Gastroesophageal sphincter (tissue), 4 donors: ENCODE results near the gene KCNMA1. TPM values are rescaled to one million over a fixed set of nuclear protein-coding genes. Genes with fewer than 3 reads are reported as not detected.
A peak's percentile ranks its signal among the peaks of the same experiment; 100 is the strongest.

ENCODE experiments used
- ATAC-seq: fragments of 150-250 bp; one replicate; pipeline ENCODE4 v1.9.1; 2016; ENCODE audit warnings: mild to moderate bottlenecking, moderate library complexity
- H3K27ac ChIP-seq, 4 donors: fragments of 200-600 bp; sonication (generic) in 3 of 4; 1 replicate in 3 of 4; 2 replicates in 1 of 4; pipeline ENCODE4 v1.5.1; 2016 to 2019
- H3K27me3 ChIP-seq: fragments of 200-600 bp; sonication (generic); one replicate; pipeline ENCODE4 v1.5.1; 2019
- H3K36me3 ChIP-seq, 2 donors: fragments of 200-600 bp; sonication (generic); one replicate each; pipeline ENCODE4 v1.5.1; 2019; ENCODE audit warnings: control low read depth in 1 of 2
- H3K4me1 ChIP-seq, 3 donors: fragments of 200-600 bp; sonication (generic); 1 replicate in 2 of 3; 2 replicates in 1 of 3; pipeline ENCODE4 v1.5.1; 2016 to 2019; ENCODE audit warnings: control low read depth in 2 of 3
- H3K4me3 ChIP-seq, 2 donors: fragments of 200-600 bp; sonication (generic); one replicate each; pipeline ENCODE4 v1.5.1; 2019; ENCODE audit warnings: mild to moderate bottlenecking in 1 of 2, moderate library complexity in 1 of 2
- H3K9me3 ChIP-seq, 3 donors: fragments of 200-600 bp; sonication (generic); one replicate each; pipeline ENCODE4 v1.5.1; 2017 to 2019; ENCODE audit warnings: control low read depth in 2 of 3
- EP300 ChIP-seq: sonication (generic); formaldehyde crosslinking; IDR thresholded peaks from one replicate; pipeline ENCODE4 v1.6.1; 2017; ENCODE audit warnings: antibody characterized with exemption, mild to moderate bottlenecking
- POLR2A ChIP-seq, 2 donors: fragments of 450-650 bp; IDR thresholded peaks; one replicate each; pipeline ENCODE4 v1.6.1; 2017; ENCODE audit warnings: antibody characterized with exemption in 2 of 2, mild to moderate bottlenecking in 2 of 2, moderate library complexity in 1 of 2
- POLR2AphosphoS5 ChIP-seq: sonication (generic); formaldehyde crosslinking; IDR thresholded peaks from one replicate; pipeline ENCODE4 v1.6.1; 2017; ENCODE audit warnings: antibody characterized with exemption
- WGBS, 2 donors: methylation state at CpG; one replicate each; pipeline ENCODE4 v1.1.5; 2018; ENCODE audit warnings: low coverage in 1 of 2; 5-methylcytosine and 5-hydroxymethylcytosine counted together
- total RNA-seq, 4 donors: library from RNA; depleted of rRNA; stranded (reverse); fragments of >200 nt; gene quantifications; one replicate each; pipeline ENCODE4 v1.1.0, GENCODE V29; 2016
- TF ChIP-seq, protein P1 (sequence below), 4 experiments: fragments of 200-600 bp in 2 of 4; fragments of 450-650 bp in 2 of 4; sonication (generic) in 1 of 4; IDR thresholded peaks; one replicate each; pipeline ENCODE4 v1.5.1; 2017 to 2019; ENCODE audit warnings: antibody characterized with exemption in 4 of 4, mild to moderate bottlenecking in 2 of 4, moderate library complexity in 2 of 4

KCNMA1 gene
- total RNA-seq, 4 donors from 2014 or later = 168 to 389 (median 323) TPM

DNA sequence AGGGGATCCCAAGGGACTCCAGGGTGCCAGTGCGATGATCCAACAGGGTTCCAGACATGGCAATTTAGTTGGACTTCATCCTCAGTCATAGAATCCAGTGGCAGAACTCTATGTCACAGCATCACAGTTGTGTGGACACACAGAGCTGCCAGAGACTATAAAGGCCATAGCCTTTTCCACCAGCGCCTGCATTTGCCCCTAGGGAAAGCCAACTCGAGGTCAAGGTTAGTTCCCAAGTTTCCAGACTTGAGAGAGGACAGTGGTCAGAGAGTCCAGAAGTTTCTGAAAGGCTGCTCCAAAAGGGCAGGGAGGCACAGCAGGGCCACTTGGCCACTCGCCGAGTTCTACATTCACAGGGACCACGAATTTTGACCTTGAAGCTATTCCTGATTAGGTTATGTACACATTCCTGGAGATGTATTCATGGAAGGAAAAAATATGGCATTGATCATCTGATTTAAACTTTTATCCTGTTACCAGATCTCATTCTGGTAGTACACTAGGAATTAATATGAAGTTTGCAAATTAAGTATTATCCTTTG lies 170.1 kb downstream of the KCNMA1 start:
- TF ChIP-seq EP300 (no peak), POLR2AphosphoS5 (no peak)
- TF ChIP-seq, protein P1, sequence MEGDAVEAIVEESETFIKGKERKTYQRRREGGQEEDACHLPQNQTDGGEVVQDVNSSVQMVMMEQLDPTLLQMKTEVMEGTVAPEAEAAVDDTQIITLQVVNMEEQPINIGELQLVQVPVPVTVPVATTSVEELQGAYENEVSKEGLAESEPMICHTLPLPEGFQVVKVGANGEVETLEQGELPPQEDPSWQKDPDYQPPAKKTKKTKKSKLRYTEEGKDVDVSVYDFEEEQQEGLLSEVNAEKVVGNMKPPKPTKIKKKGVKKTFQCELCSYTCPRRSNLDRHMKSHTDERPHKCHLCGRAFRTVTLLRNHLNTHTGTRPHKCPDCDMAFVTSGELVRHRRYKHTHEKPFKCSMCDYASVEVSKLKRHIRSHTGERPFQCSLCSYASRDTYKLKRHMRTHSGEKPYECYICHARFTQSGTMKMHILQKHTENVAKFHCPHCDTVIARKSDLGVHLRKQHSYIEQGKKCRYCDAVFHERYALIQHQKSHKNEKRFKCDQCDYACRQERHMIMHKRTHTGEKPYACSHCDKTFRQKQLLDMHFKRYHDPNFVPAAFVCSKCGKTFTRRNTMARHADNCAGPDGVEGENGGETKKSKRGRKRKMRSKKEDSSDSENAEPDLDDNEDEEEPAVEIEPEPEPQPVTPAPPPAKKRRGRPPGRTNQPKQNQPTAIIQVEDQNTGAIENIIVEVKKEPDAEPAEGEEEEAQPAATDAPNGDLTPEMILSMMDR (IDR thresholded peaks at IDR 0.05) = no peak
- Histone ChIP-seq H3K27ac (no peak overlapping the region), H3K36me3 (no peaks in the 10 kb centered on the region), H3K4me1 (peaks cover 5 to 75% (median 7%) of the 10 kb centered on the region in 3 donors), H3K4me3 (no peak overlapping the region), H3K9me3 (no peaks in the 10 kb centered on the region), H3K27me3 (no peaks in the 10 kb centered on the region)
- WGBS, 2 donors = 80 to 89% methylated on average over 4 to 5 of the region's 6 CpGs
- ATAC-seq = no peak

GRCh38 chr10:77463967-77464745 lies 173.5 kb downstream of the KCNMA1 start:
- TF ChIP-seq POLR2AphosphoS5 = no peak
- no peak for TF ChIP-seq EP300
- no peak for TF ChIP-seq POLR2A (IDR thresholded peaks at IDR 0.05)
- TF ChIP-seq, protein P1 (IDR thresholded peaks at IDR 0.05) = no peak
- 63 to 76% methylated on average over 5 to 9 of the region's 9 CpGs for WGBS, 2 donors
- H3K27me3 ChIP-seq = no peaks in the 10 kb centered on the region
- H3K4me3 ChIP-seq = no peak overlapping the region
- peaks cover 5 to 63% (median 7%) of the 10 kb centered on the region in 3 donors for H3K4me1 ChIP-seq
- H3K36me3 ChIP-seq = no peaks in the 10 kb centered on the region
- no peak for ATAC-seq
- peak overlapping the region in 3 of 4 donors; percentile 41 to 58 (median 48) for H3K27ac ChIP-seq
- H3K9me3 ChIP-seq = no peaks in the 10 kb centered on the region

DNA sequence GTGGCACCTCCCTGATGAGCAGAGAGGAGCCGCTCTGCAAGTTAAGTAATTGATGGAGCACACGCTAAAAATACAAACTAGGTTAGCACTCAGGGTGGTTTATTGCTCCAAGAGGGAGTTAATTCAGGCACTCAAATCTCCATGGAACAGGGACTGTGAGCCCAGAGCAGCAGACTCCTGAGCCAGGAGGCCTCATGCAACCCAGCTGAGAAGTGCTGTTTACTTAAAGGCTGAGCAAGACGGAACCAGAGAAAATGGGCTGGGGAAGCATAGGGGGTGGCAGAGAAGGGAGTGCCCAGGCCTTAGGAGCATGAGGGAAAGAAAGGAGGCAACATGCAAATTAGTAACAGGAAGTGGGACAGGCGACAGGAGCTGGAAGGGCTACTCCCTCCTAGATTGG lies 174.1 kb downstream of the KCNMA1 start:
- Histone ChIP-seq H3K27me3 (no peaks in the 10 kb centered on the region), H3K27ac (peak overlapping the region in 3 of 4 donors; percentile 41 to 58 (median 48)), H3K36me3 (no peaks in the 10 kb centered on the region), H3K9me3 (no peaks in the 10 kb centered on the region), H3K4me3 (no peak overlapping the region), H3K4me1 (peaks cover 5 to 58% (median 7%) of the 10 kb centered on the region in 3 donors)
- ATAC-seq = peak; percentile 53
- 11 to 28% methylated on average over 1 to 2 of the region's 4 CpGs for WGBS, 2 donors
- TF ChIP-seq EP300 (no peak), POLR2A (IDR thresholded peaks at IDR 0.05) (no peak), POLR2AphosphoS5 (no peak)
- TF ChIP-seq, protein P1 (IDR thresholded peaks at IDR 0.05) = no peak

- Histone ChIP-seq H3K9me3 (no peaks in the 10 kb centered on the region), H3K27ac (no peak overlapping the region), H3K36me3 (no peaks in the 10 kb centered on the region), H3K27me3 (no peaks in the 10 kb centered on the region), H3K4me3 (no peak overlapping the region), H3K4me1 (peaks cover 5 to 58% (median 7%) of the 10 kb centered on the region in 3 donors)
- ATAC-seq = no peak
- WGBS, 2 donors = 86 to 93% methylated on average over 2 to 6 of the region's 7 CpGs
- TF ChIP-seq POLR2AphosphoS5 (no peak), POLR2A (IDR thresholded peaks at IDR 0.05) (no peak), EP300 (no peak)
- TF ChIP-seq, protein P1 (IDR thresholded peaks at IDR 0.05) = no peak
Measured at GRCh38 chr10:77461636-77462296, 175.8 kb downstream of the KCNMA1 start.
